HK-2 (cell line): ENCODE data around the gene TLR8.
"Not testable (repeated sequence)": the region's sequence is repeated elsewhere in the genome, so short reads cannot be mapped to it uniquely, and the experiment has no call there.

Source experiments
- DNase-seq: peaks from one replicate; pipeline ENCODE4 v3.0.0-alpha.2; 2018; ENCODE audit not compliant: unreplicated experiment

TLR8 gene

GRCh38 chrX:12898073-12898472, 8.3 kb upstream of the TLR8 start:
- no peak for DNase-seq

- DNase-seq: no peak
Measured at GRCh38 chrX:12899506-12899905, 6.9 kb upstream of the TLR8 start.

- peak; percentile 58 for DNase-seq
Measured at GRCh38 chrX:12901486-12901885, 4.9 kb upstream of the TLR8 start.

- no peak for DNase-seq
Measured at GRCh38 chrX:12903646-12904045, 2.8 kb upstream of the TLR8 start.

GRCh38 chrX:12910423-12911121, 4.2 kb downstream of the TLR8 start:
- no peak for DNase-seq

- no peak for DNase-seq
Measured at GRCh38 chrX:12911122-12911470, 4.7 kb downstream of the TLR8 start.

- DNase-seq: no peak
Measured at GRCh38 chrX:12912791-12913482, 6.5 kb downstream of the TLR8 start.

- DNase-seq: no peak
Measured at GRCh38 chrX:12917753-12918152, 11.3 kb downstream of the TLR8 start.

GRCh38 chrX:12919051-12919450, 12.6 kb downstream of the TLR8 start:
- no peak for DNase-seq

- no peak for DNase-seq
Measured at GRCh38 chrX:12919620-12920019, 13.2 kb downstream of the TLR8 start.

GRCh38 chrX:12920990-12921389, 14.6 kb downstream of the TLR8 start:
- DNase-seq: no peak

GRCh38 chrX:12921886-12922598, 15.6 kb downstream of the TLR8 start:
- DNase-seq: no peak

GRCh38 chrX:12922599-12922919, 16.1 kb downstream of the TLR8 start:
- DNase-seq: no peak

GRCh38 chrX:12929701-12930100, 23.3 kb downstream of the TLR8 start:
- DNase-seq: no peak

- no peak for DNase-seq
Measured at GRCh38 chrX:12930150-12930549, 23.7 kb downstream of the TLR8 start.

GRCh38 chrX:12932244-12932643, 25.8 kb downstream of the TLR8 start:
- no peak for DNase-seq

- DNase-seq: no peak
Measured at GRCh38 chrX:12934850-12935249, 28.4 kb downstream of the TLR8 start.

GRCh38 chrX:12936947-12937346, 30.5 kb downstream of the TLR8 start:
- no peak for DNase-seq

- DNase-seq: not testable (repeated sequence)
Measured at GRCh38 chrX:12940471-12940870, 34.1 kb downstream of the TLR8 start.

GRCh38 chrX:12943592-12943991, 37.2 kb downstream of the TLR8 start:
- not testable (repeated sequence) for DNase-seq

- DNase-seq: not testable (repeated sequence)
Measured at GRCh38 chrX:12944452-12944851, 38.0 kb downstream of the TLR8 start.

GRCh38 chrX:12945494-12945893, 39.1 kb downstream of the TLR8 start:
- no peak for DNase-seq

- DNase-seq: peak; percentile 6
Measured at GRCh38 chrX:12946406-12946805, 40.0 kb downstream of the TLR8 start.
